Peyer's patch (tissue), 4 donors: ENCODE results near the gene B3GAT1.

Source experiments
- CTCF ChIP-seq, 6 experiments: fragments of 450-650 bp in 4 of 6; fragments of 200-600 bp in 2 of 6; sonication (generic) in 1 of 6; IDR thresholded peaks; one replicate each; pipeline ENCODE4 v1.5.1; 2017 to 2019; ENCODE audit warnings: antibody characterized with exemption in 6 of 6, mild to moderate bottlenecking in 3 of 6, moderate library complexity in 1 of 6
- POLR2A ChIP-seq, 2 donors: fragments of 450-650 bp; IDR thresholded peaks; one replicate each; pipeline ENCODE4 v1.5.1; 2017; ENCODE audit warnings: antibody characterized with exemption in 2 of 2, mild to moderate bottlenecking in 2 of 2, moderate library complexity in 2 of 2

- TF ChIP-seq CTCF (IDR thresholded peaks at IDR 0.05) = no peak
- TF ChIP-seq POLR2A (IDR thresholded peaks at IDR 0.05) = no peak
Measured at GRCh38 chr11:134423106-134423505, 11.1 kb upstream of the B3GAT1 start.
